ENCODE results near the gene PUM1. TPM values are rescaled to one million over a fixed set of nuclear protein-coding genes. Genes with fewer than 3 reads are reported as not detected.

PUM1 gene
- total and polyA plus RNA-seq, 2 of the 4 experiments (the other 2 are of a cell fraction): 75.4 to 137 TPM

DNA sequence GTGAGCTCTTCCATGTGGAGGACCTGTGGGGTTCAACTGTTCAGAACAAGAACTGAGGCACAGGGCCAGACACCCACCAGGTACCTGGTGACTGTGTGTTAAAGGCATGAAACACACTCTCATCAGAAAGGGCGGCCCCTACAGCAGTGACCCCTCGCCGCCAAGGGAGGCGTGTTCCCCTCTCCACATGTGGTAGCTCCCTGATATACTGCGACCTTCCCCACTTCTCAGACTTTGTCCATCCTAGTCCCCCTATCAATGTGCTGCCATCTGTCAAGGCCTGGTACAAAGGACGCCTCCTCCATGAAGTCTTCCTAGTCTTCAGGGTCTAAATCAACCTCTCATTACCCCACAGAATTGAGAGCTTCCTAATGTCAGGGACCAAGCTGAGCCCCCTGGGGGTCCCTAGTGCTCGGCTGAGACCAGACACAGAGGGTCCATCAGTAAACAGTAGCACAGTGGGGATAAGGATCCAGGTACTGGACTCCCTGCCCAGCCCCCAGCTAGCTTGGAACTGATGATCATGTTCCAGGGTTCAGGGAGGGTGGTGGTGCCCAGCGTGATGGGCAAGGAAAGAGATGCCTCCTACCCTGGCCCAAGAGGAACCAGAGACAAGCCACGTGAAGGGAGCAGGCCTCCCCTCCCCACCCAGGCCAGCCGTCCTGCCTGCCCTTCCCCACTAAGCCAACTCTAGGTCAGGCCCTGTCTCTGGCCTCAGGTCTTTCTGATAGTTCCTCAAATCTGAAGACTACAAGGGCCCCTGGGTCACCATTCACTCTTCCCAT is 167.3 kb downstream of the PUM1 start:
- Histone ChIP-seq H3K27me3 (ENCODE audit: control insufficient read depth, insufficient read depth, low read length) (no peaks in the 10 kb centered on the region), H2BK20ac (ENCODE audit: low read depth, low read length) (no peak overlapping the region), H3K14ac (replicated peaks; ENCODE audit: low read depth, low read length) (no peak overlapping the region), H3K4me1 (ENCODE audit: control insufficient read depth, insufficient read depth, low read length) (peaks cover 46% of the 10 kb centered on the region), H3K4ac (ENCODE audit: low read depth, low read length) (no peak overlapping the region), H4K91ac (ENCODE audit: insufficient read depth, low read depth, low read length) (no peak overlapping the region), H3K79me1 (ENCODE audit: low read depth in 1 of 2, low read length in 2 of 2) (peaks cover 57 to 94% of the 10 kb centered on the region in 2 experiments), H2BK15ac (ENCODE audit: low read depth, low read length) (no peak overlapping the region), H3K9me1 (ENCODE audit: insufficient read depth, low read length) (peaks cover 42% of the 10 kb centered on the region), H4K8ac (ENCODE audit: low read depth in 2 of 2, low read length in 2 of 2) (no peak overlapping the region), H3K23ac (ENCODE audit: low read depth, low read length) (no peak overlapping the region; the same call in 1 of the 2 replicates), H3K27ac (ENCODE audit: insufficient read depth, low read length) (no peak overlapping the region), H2BK120ac (ENCODE audit: low read depth, low read length) (no peak overlapping the region), H3K4me2 (ENCODE audit: low read depth, low read length) (no peak overlapping the region), H3K18ac (ENCODE audit: low read depth, low read length) (no peak overlapping the region), H3K9ac (ENCODE audit: low read depth, low read length) (no peak overlapping the region), H2BK5ac (ENCODE audit: low read depth, low read length, poor library complexity, severe bottlenecking) (no peak overlapping the region), H2AK9ac (replicated peaks; ENCODE audit: low read depth, low read length, poor library complexity) (no peak overlapping the region), H4K20me1 (ENCODE audit: insufficient read depth, low read length) (peaks cover 87% of the 10 kb centered on the region), H3K36me3 (ENCODE audit: control insufficient read depth, insufficient read depth, low read length) (0 out of 2 replicates have a peak, but pooled peaks cover 2% of the 10 kb centered on the region), H4K5ac (ENCODE audit: low read depth, low read length) (no peak overlapping the region), H2AFZ (replicated peaks; ENCODE audit: low read length, poor library complexity) (no peak overlapping the region), H3K9me3 (ENCODE audit: control insufficient read depth, insufficient read depth, low read length) (no peaks in the 10 kb centered on the region), H3K4me3 (ENCODE audit: insufficient read depth, low read depth, low read length) (no peak overlapping the region), H2AK5ac (ENCODE audit: low read depth, low read length) (no peak overlapping the region), H3K56ac (ENCODE audit: extremely low read depth, insufficient read depth, low read length) (no peak overlapping the region)
- BruUV-seq (replicated peaks): no TSS peak
- no peak for DNase-seq
- CTCF ChIA-PET: no interaction called here
- WGBS, 2 experiments (ENCODE audit: extremely low coverage in 2 of 2, insufficient read length in 1 of 2): 94% methylated on average over 5 of the region's 10 CpGs; no CpG with 5 or more reads in 1 of the 2 experiments
- dilution Hi-C loops (cut with HindIII; ENCODE audit: low sequenced_read_pairs, unreplicated experiment): no loop called here
- in situ Hi-C loops (cut with MboI; ENCODE audit: low sequenced_read_pairs): no loop called here
- intact Hi-C loops (cut with micrococcal nuclease): no loop called here
- no peak for ATAC-seq (ENCODE audit: low read depth)
- no peak for TF ChIP-seq SMC3 (IDR thresholded peaks at IDR 0.05; ENCODE audit: low read depth, low read length)
- TF ChIP-seq MAZ (IDR thresholded peaks at IDR 0.05; ENCODE audit: borderline replicate concordance, low read depth, low read length): no peak
- TF ChIP-seq, protein P1, sequence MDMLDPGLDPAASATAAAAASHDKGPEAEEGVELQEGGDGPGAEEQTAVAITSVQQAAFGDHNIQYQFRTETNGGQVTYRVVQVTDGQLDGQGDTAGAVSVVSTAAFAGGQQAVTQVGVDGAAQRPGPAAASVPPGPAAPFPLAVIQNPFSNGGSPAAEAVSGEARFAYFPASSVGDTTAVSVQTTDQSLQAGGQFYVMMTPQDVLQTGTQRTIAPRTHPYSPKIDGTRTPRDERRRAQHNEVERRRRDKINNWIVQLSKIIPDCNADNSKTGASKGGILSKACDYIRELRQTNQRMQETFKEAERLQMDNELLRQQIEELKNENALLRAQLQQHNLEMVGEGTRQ (IDR thresholded peaks at IDR 0.05; ENCODE audit: low read depth, low read length): no peak
- no peak for TF ChIP-seq RFX5 (IDR thresholded peaks at IDR 0.05; ENCODE audit: low read depth, low read length)
- TF ChIP-seq, protein P2, sequence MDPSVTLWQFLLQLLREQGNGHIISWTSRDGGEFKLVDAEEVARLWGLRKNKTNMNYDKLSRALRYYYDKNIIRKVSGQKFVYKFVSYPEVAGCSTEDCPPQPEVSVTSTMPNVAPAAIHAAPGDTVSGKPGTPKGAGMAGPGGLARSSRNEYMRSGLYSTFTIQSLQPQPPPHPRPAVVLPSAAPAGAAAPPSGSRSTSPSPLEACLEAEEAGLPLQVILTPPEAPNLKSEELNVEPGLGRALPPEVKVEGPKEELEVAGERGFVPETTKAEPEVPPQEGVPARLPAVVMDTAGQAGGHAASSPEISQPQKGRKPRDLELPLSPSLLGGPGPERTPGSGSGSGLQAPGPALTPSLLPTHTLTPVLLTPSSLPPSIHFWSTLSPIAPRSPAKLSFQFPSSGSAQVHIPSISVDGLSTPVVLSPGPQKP (IDR thresholded peaks at IDR 0.05; ENCODE audit: borderline replicate concordance, low read depth, low read length): no peak
- TF ChIP-seq CHD1 (IDR thresholded peaks at IDR 0.05; ENCODE audit: low read depth, low read length): no peak
- no peak for TF ChIP-seq MXI1 (IDR thresholded peaks at IDR 0.05; ENCODE audit: borderline replicate concordance, low read depth, low read length)
- no peak for TF ChIP-seq NFE2L2 (IDR thresholded peaks at IDR 0.05; ENCODE audit: low read depth, low read length)
- POLR2A ChIA-PET (ENCODE audit: unreplicated experiment): no interaction called here

Measured in IMR-90 (cell line).